ENCODE results near the gene RAB37. TPM values are rescaled to one million over a fixed set of nuclear protein-coding genes. Genes with fewer than 3 reads are reported as not detected.

RAB37 gene
- polyA plus RNA-seq, 1 of the 3 experiments (the other 2 are of a cell fraction), result 0.25 TPM

- no peak overlapping the region for H2AFZ ChIP-seq (ENCODE audit: low read depth)
- ChIA-PET CTCF (interaction anchor here (0.7 to 2.4 kb wide), 3 partner anchors 62 to 164 kb away, joined by 3 to 10 read pairs (median 3); no protein-coding TSS in a partner anchor), POLR2A (no interaction called here)
- 65% methylated on average over 15 of the region's 15 CpGs for WGBS (ENCODE audit: low lambda C conversion rate)
- H3K79me2 ChIP-seq (ENCODE audit: insufficient read depth), result no peaks in the 10 kb centered on the region
- peaks cover 11% of the 10 kb centered on the region for H3F3A ChIP-seq (replicated peaks; ENCODE audit: insufficient read depth)
- no peak for TF ChIP-seq CTCF (IDR thresholded peaks at IDR 0.05)
- no peak for TF ChIP-seq RCOR1 (IDR thresholded peaks at IDR 0.05; ENCODE audit: low read length)
- no peak for TF ChIP-seq SMC3 (IDR thresholded peaks at IDR 0.05; ENCODE audit: low read depth, low read length)
- TF ChIP-seq TEAD4 (IDR thresholded peaks at IDR 0.05; ENCODE audit: borderline replicate concordance, insufficient read depth), result no peak
- TF ChIP-seq FOXJ3 (CRISPR knock-in tag; IDR thresholded peaks at IDR 0.05), result no peak
- TF ChIP-seq FOXM1 (IDR thresholded peaks at IDR 0.05; ENCODE audit: low read depth), result no peak
- TF ChIP-seq EP300 (IDR thresholded peaks at IDR 0.05; ENCODE audit: borderline replicate concordance in 1 of 2, low read depth in 1 of 2, low read length in 1 of 2), result no peak
- TF ChIP-seq SIN3A (IDR thresholded peaks at IDR 0.05; ENCODE audit: borderline replicate concordance, low read depth, low read length), result no peak
- no peak for TF ChIP-seq CHD2 (IDR thresholded peaks at IDR 0.05; ENCODE audit: low read length, partially characterized antibody)
- TF ChIP-seq MXI1 (IDR thresholded peaks at IDR 0.05; ENCODE audit: low read depth, low read length), result no peak
- no peak for TF ChIP-seq RXRA (IDR thresholded peaks at IDR 0.05; ENCODE audit: borderline replicate concordance, low read depth)
- no peak for TF ChIP-seq ZBTB33 (IDR thresholded peaks at IDR 0.05; ENCODE audit: borderline replicate concordance, low read depth)
- TF ChIP-seq NRF1 (IDR thresholded peaks at IDR 0.05; ENCODE audit: low read depth, low read length), result no peak
- TF ChIP-seq RAD21 (IDR thresholded peaks at IDR 0.05; ENCODE audit: low read length), result no peak
- no peak for TF ChIP-seq PBX3 (IDR thresholded peaks at IDR 0.05)
- no peak for TF ChIP-seq EZH2phosphoT487 (IDR thresholded peaks at IDR 0.05; ENCODE audit: borderline replicate concordance, low read depth)
- no peak for TF ChIP-seq MAX (IDR thresholded peaks at IDR 0.05; ENCODE audit: low read depth)
- TF ChIP-seq TAF1 (IDR thresholded peaks at IDR 0.05; ENCODE audit: borderline replicate concordance, low read depth, low read length), result no peak
- no peak for TF ChIP-seq IRF3 (IDR thresholded peaks at IDR 0.05; ENCODE audit: low read depth, low read length)
- no peak for TF ChIP-seq FOSL2 (IDR thresholded peaks at IDR 0.05; ENCODE audit: borderline replicate concordance, low read depth)
- no peaks in the 10 kb centered on the region for H3K9me3 ChIP-seq
- no peaks in the 10 kb centered on the region for H3K4me1 ChIP-seq (ENCODE audit: control insufficient read depth in 1 of 2, insufficient read depth in 2 of 2, low read depth in 1 of 2, low read length in 1 of 2)
- H3K36me3 ChIP-seq (replicated peaks in 1 of 2; ENCODE audit: control insufficient read depth in 1 of 2, insufficient read depth in 2 of 2, low read length in 1 of 2), result no peaks in the 10 kb centered on the region
- DNase-seq, result no peak
- H3K9ac ChIP-seq, result no peak overlapping the region
- H4K20me1 ChIP-seq (ENCODE audit: insufficient read depth), result no peaks in the 10 kb centered on the region
- no peak overlapping the region for H3K27ac ChIP-seq (ENCODE audit: low read depth in 2 of 2, low read length in 1 of 2)
- H3K4me3 ChIP-seq (ENCODE audit: low read depth in 2 of 2, low read length in 1 of 2), result no peak overlapping the region
- no peak overlapping the region for H3K4me2 ChIP-seq
- no peaks in the 10 kb centered on the region for H3K9me2 ChIP-seq
- H3K27me3 ChIP-seq (ENCODE audit: insufficient read depth), result peaks cover 9% of the 10 kb centered on the region
These were observed 7.2 kb upstream of the RAB37 start for GRCh38 chr17:74729866-74730265.

All from SK-N-SH (cell line).